ENCODE measurements around the gene PLCL2.

DNA sequence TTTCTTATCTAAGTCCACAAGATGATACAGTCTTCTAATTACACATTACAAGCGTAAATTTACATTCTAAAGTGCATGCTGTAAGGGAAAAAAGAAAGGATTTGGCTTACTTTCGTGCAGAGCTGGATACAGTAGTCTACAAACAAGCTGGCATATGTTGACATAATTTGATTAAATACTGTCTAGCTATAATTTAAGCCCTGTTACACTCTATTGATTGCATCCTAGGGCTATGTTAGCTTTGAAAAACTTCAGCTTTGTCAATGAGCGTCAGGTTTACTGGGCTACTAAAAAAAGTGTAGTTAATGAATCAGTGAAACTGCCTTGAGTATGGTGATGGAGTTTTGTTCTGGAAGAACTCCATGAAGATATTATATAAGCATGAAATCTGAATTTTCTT is 24.5 kb upstream of the PLCL2 start:
- TF ChIP-seq CTCF (IDR thresholded peaks at IDR 0.05; ENCODE audit: extremely low read depth in 1 of 2, insufficient read depth in 1 of 2, low read depth in 1 of 2, low read length in 2 of 2) = no peak
- no peak for TF ChIP-seq POLR2AphosphoS5 (IDR thresholded peaks at IDR 0.05; ENCODE audit: insufficient read depth, low read depth, low read length)
- TF ChIP-seq EZH2 (IDR thresholded peaks at IDR 0.05; ENCODE audit: borderline replicate concordance, low read depth, low read length, severe bottlenecking) = no peak
- no peak for TF ChIP-seq MYC (IDR thresholded peaks at IDR 0.05; ENCODE audit: low read depth, low read length)
- no peak for TF ChIP-seq POLR2A (IDR thresholded peaks at IDR 0.05; ENCODE audit: low read depth, low read length)
